HepG2 (cell line): Measurements from ENCODE around the gene MTX1. TPM values are rescaled to one million over a fixed set of nuclear protein-coding genes. Genes with fewer than 3 reads are reported as not detected.

Experiments
- FIP1L1 ChIP-seq: fragments of 200-400 bp; formaldehyde crosslinking; IDR thresholded peaks from 2 replicates; pipeline ENCODE4 v1.6.1; 2018; ENCODE audit warnings: low read depth, mild to moderate bottlenecking, low read length, moderate library complexity, borderline replicate concordance; ENCODE audit not compliant: insufficient read depth
- NCOA5 ChIP-seq: sonication (generic); formaldehyde crosslinking; IDR thresholded peaks from 2 replicates; pipeline ENCODE4 v1.4.0; 2020; ENCODE audit warnings: missing genetic modification reagents
- NKX3-1 ChIP-seq: sonication (generic); formaldehyde crosslinking; IDR thresholded peaks from 2 replicates; pipeline ENCODE4 v1.5.0; 2020; ENCODE audit warnings: missing genetic modification reagents
- PATZ1 ChIP-seq: sonication (generic); formaldehyde crosslinking; IDR thresholded peaks from 2 replicates; pipeline ENCODE4 v1.4.0; 2020; ENCODE audit warnings: missing genetic modification reagents
- POLR2AphosphoS5 ChIP-seq: IDR thresholded peaks from 2 replicates; pipeline ENCODE4 v1.6.1; 2012; ENCODE audit warnings: low read depth, low read length
- RARG ChIP-seq: sonication (generic); formaldehyde crosslinking; IDR thresholded peaks from 2 replicates; pipeline ENCODE4 v1.4.0; 2020; ENCODE audit warnings: low read depth, mild to moderate bottlenecking, missing genetic modification reagents
- RFXANK ChIP-seq: IDR thresholded peaks from 2 replicates; pipeline ENCODE4 v1.6.1; 2016
- TBX2 ChIP-seq: sonication (generic); formaldehyde crosslinking; IDR thresholded peaks from 2 replicates; pipeline ENCODE4 v1.5.0; 2020; ENCODE audit warnings: missing genetic modification reagents, mild to moderate bottlenecking, borderline replicate concordance
- TEAD2 ChIP-seq: sonication (generic); formaldehyde crosslinking; IDR thresholded peaks from 2 replicates; pipeline ENCODE4 v1.9.0; 2021; ENCODE audit warnings: missing genetic modification reagents
- ZBTB10 ChIP-seq: sonication (generic); formaldehyde crosslinking; IDR thresholded peaks from 2 replicates; pipeline ENCODE4 v1.4.0; 2020; ENCODE audit warnings: missing genetic modification reagents, borderline replicate concordance
- ZBTB20 ChIP-seq: sonication (generic); formaldehyde crosslinking; IDR thresholded peaks from 2 replicates; pipeline ENCODE4 v1.8.1; 2023; ENCODE audit warnings: missing genetic modification reagents, low read depth, mild to moderate bottlenecking, borderline replicate concordance
- ZBTB7B ChIP-seq: sonication (generic); formaldehyde crosslinking; IDR thresholded peaks from 2 replicates; pipeline ENCODE4 v1.4.0; 2020; ENCODE audit warnings: missing genetic modification reagents
- ZFP36L1 ChIP-seq: sonication (generic); formaldehyde crosslinking; IDR thresholded peaks from 2 replicates; pipeline ENCODE4 v1.8.0; 2022; ENCODE audit warnings: mild to moderate bottlenecking, missing genetic modification reagents, moderate library complexity
- ZKSCAN5 ChIP-seq: sonication (generic); formaldehyde crosslinking; IDR thresholded peaks from 2 replicates; pipeline ENCODE4 v1.5.1; 2020; ENCODE audit warnings: mild to moderate bottlenecking, missing genetic modification reagents
- ZNF598 ChIP-seq: sonication (generic); formaldehyde crosslinking; IDR thresholded peaks from 2 replicates; pipeline ENCODE4 v1.5.1; 2020; ENCODE audit warnings: mild to moderate bottlenecking, missing genetic modification reagents, borderline replicate concordance
- ZNF678 ChIP-seq: sonication (generic); formaldehyde crosslinking; IDR thresholded peaks from 2 replicates; pipeline ENCODE4 v1.4.0; 2020; ENCODE audit warnings: mild to moderate bottlenecking, missing genetic modification reagents
- ZNF879 ChIP-seq: sonication (generic); formaldehyde crosslinking; IDR thresholded peaks from 2 replicates; pipeline ENCODE4 v1.8.1; 2023; ENCODE audit warnings: missing genetic modification reagents
- polyA plus RNA-seq, 8 experiments: library from polyadenylated mRNA; depleted of rRNA in 3 of 8; stranded (reverse) in 7 of 8; unstranded in 1 of 8; fragments of >200 nt; fragmentation: Illumina TruSeq in 4 of 8; extraction: Trizol in 4 of 8; gene quantifications; 2 replicates each; pipeline versions ENCODE4 v1.2.1 to v1.2.3, GENCODE V29; 2011 to 2016; ENCODE audit warnings: low read depth in 4 of 8, missing spikeins in 1 of 8, mixed read lengths in 1 of 8; ENCODE audit not compliant: insufficient read depth in 1 of 8
- total RNA-seq, 5 experiments: library from RNA; depleted of rRNA; stranded (reverse); fragments of >200 nt; fragmentation: Illumina TruSeq; extraction: Trizol; gene quantifications; 2 replicates each; pipeline ENCODE4 v1.2.3, GENCODE V29; 2016; ENCODE audit warnings: low read depth in 1 of 5
- TF ChIP-seq, protein P1 (sequence below), 2 experiments: sonication (generic) in 1 of 2; formaldehyde crosslinking in 1 of 2; IDR thresholded peaks; 2 replicates each; pipeline versions ENCODE4 v1.6.1 to v1.9.0; 2014 to 2022; ENCODE audit warnings: antibody characterized with exemption in 1 of 2, borderline replicate concordance in 1 of 2, inconsistent platforms in 1 of 2, low read depth in 1 of 2, missing genetic modification reagents in 1 of 2
- TF ChIP-seq, protein P2 (sequence below): IDR thresholded peaks from 2 replicates; pipeline ENCODE4 v1.6.1; 2016; ENCODE audit warnings: low read depth, borderline replicate concordance

The MTX1 gene
- total and polyA plus RNA-seq, 2 of the 13 experiments (the other 11 are each of a cell fraction or from before 2014, with no cell fraction given), result 64.5 to 72.6 TPM

- TF ChIP-seq, protein P1, sequence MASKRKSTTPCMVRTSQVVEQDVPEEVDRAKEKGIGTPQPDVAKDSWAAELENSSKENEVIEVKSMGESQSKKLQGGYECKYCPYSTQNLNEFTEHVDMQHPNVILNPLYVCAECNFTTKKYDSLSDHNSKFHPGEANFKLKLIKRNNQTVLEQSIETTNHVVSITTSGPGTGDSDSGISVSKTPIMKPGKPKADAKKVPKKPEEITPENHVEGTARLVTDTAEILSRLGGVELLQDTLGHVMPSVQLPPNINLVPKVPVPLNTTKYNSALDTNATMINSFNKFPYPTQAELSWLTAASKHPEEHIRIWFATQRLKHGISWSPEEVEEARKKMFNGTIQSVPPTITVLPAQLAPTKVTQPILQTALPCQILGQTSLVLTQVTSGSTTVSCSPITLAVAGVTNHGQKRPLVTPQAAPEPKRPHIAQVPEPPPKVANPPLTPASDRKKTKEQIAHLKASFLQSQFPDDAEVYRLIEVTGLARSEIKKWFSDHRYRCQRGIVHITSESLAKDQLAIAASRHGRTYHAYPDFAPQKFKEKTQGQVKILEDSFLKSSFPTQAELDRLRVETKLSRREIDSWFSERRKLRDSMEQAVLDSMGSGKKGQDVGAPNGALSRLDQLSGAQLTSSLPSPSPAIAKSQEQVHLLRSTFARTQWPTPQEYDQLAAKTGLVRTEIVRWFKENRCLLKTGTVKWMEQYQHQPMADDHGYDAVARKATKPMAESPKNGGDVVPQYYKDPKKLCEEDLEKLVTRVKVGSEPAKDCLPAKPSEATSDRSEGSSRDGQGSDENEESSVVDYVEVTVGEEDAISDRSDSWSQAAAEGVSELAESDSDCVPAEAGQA (IDR thresholded peaks at IDR 0.05; ENCODE audit: low read depth), result no peak
- TF ChIP-seq, protein P1 (CRISPR knock-in tag; IDR thresholded peaks at IDR 0.05; ENCODE audit: borderline replicate concordance), result no peak
- TF ChIP-seq ZBTB20 (CRISPR knock-in tag) (no peak), PATZ1 (CRISPR knock-in tag) (peak; percentile 71), ZKSCAN5 (no peak), ZNF598 (no peak), NCOA5 (CRISPR knock-in tag) (no peak), RARG (CRISPR knock-in tag) (no peak), ZNF879 (CRISPR knock-in tag) (no peak), ZBTB10 (CRISPR knock-in tag) (0 out of 2 replicates have a peak, but pooled peaks have one; percentile 56), RFXANK (no peak), TEAD2 (CRISPR knock-in tag) (no peak), ZBTB7B (CRISPR knock-in tag) (no peak), POLR2AphosphoS5 (peak; percentile 81), NKX3-1 (no peak), TBX2 (CRISPR knock-in tag) (no peak), ZNF678 (CRISPR knock-in tag) (no peak), FIP1L1 (no peak), ZFP36L1 (no peak)
- TF ChIP-seq, protein P2, sequence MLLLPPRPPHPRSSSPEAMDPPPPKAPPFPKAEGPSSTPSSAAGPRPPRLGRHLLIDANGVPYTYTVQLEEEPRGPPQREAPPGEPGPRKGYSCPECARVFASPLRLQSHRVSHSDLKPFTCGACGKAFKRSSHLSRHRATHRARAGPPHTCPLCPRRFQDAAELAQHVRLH, result no peak
Measured at GRCh38 chr1:155255243-155256007, 46.9 kb downstream of the MTX1 start, which contains the start of gene ENTREP3 (continued).
